H1 (cell line): ENCODE results near the gene IRF7. TPM values are rescaled to one million over a fixed set of nuclear protein-coding genes. Genes with fewer than 3 reads are reported as not detected.

Experiments
- CTCF ChIA-PET: fragments of 300-600 bp; sonication (Branson Sonifier 250); formaldehyde crosslinking; loops from one replicate; lab custom pipeline; 2021; ENCODE audit not compliant: partially characterized antibody; lab: Charles Lee
- POLR2A ChIA-PET: fragments of 300-600 bp; sonication (Branson Sonifier 250); formaldehyde crosslinking; loops from one replicate; lab custom pipeline; 2021; ENCODE audit warnings: inconsistent platforms; ENCODE audit not compliant: partially characterized antibody; lab: Charles Lee
- DNase-seq, 2 experiments: peaks; one replicate each; pipeline versions ENCODE4 v3.0.0 to v3.0.0-alpha.2; 2010 to 2022; ENCODE audit warnings: low spot score in 2 of 2, low read depth in 1 of 2, mixed read lengths in 1 of 2
- FAIRE-seq: peaks from 2 replicates; lab custom pipeline; 2011; peaks lifted over from hg19 to GRCh38; lab: Jason Lieb, UNC
- H2AFZ ChIP-seq: 2 replicates; pipeline ENCODE4 v1.8.1; 2012; ENCODE audit warnings: low read length, inconsistent platforms
- H2AK5ac ChIP-seq: 2 replicates; pipeline ENCODE4 v1.6.1; 2013; ENCODE audit warnings: low read depth, low read length
- H2BK120ac ChIP-seq: replicated peaks from 2 replicates; pipeline ENCODE3; 2013; ENCODE audit warnings: low read depth, low read length, inconsistent platforms
- H2BK12ac ChIP-seq: 2 replicates; pipeline ENCODE4 v1.6.1; 2013; ENCODE audit warnings: low read depth, low read length
- H2BK15ac ChIP-seq: 2 replicates; pipeline ENCODE4 v1.6.1; 2013; ENCODE audit warnings: low read length
- H2BK20ac ChIP-seq: 2 replicates; pipeline ENCODE4 v1.6.1; 2013; ENCODE audit warnings: low read length
- H2BK5ac ChIP-seq: 2 replicates; pipeline ENCODE4 v1.6.1; 2013; ENCODE audit warnings: low read depth, low read length
- H3K14ac ChIP-seq: 2 replicates; pipeline ENCODE4 v1.6.1; 2013; ENCODE audit warnings: inconsistent platforms; ENCODE audit not compliant: insufficient read length
- H3K18ac ChIP-seq: 2 replicates; pipeline ENCODE4 v1.6.1; 2013; ENCODE audit warnings: low read length; ENCODE audit errors: extremely low read depth
- H3K23ac ChIP-seq: 2 replicates; pipeline ENCODE4 v1.6.1; 2013; ENCODE audit warnings: inconsistent platforms; ENCODE audit not compliant: insufficient read length
- H3K23me2 ChIP-seq: 2 replicates; pipeline ENCODE4 v1.6.1; 2013; ENCODE audit warnings: low read depth, low read length
- H3K27ac ChIP-seq: 2 replicates; pipeline ENCODE4 v1.6.1; 2011; ENCODE audit warnings: low read depth, low read length, inconsistent platforms
- H3K27me3 ChIP-seq, 4 experiments: replicated peaks in 1 of 4; 1 replicate in 1 of 4; 2 replicates in 3 of 4; pipeline versions ENCODE4 v1.6.1 to v1.8.1; 2011 to 2013; ENCODE audit warnings: low read length in 3 of 4, mild to moderate bottlenecking in 3 of 4, inconsistent platforms in 2 of 4, mixed read lengths in 2 of 4, moderate library complexity in 1 of 4; ENCODE audit not compliant: control insufficient read depth in 3 of 4, insufficient read depth in 3 of 4; ENCODE audit errors: extremely low read depth in 1 of 4
- H3K36me3 ChIP-seq, 4 experiments: 2 replicates each; pipeline versions ENCODE4 v1.6.1 to v1.8.1; 2011 to 2013; ENCODE audit warnings: mild to moderate bottlenecking in 4 of 4, low read length in 3 of 4, moderate library complexity in 2 of 4, control low read depth in 1 of 4, inconsistent platforms in 1 of 4; ENCODE audit not compliant: insufficient read depth in 4 of 4, control insufficient read depth in 2 of 4
- H3K4ac ChIP-seq: replicated peaks from 2 replicates; pipeline ENCODE3; 2013; ENCODE audit warnings: low read length, low read depth, mixed read lengths, inconsistent platforms; ENCODE audit not compliant: insufficient read length
- H3K4me1 ChIP-seq, 4 experiments: replicated peaks in 1 of 4; 1 replicate in 1 of 4; 2 replicates in 3 of 4; pipeline versions ENCODE4 v1.6.1 to v1.8.1; 2011 to 2013; ENCODE audit warnings: low read length in 3 of 4, inconsistent platforms in 2 of 4, mixed read lengths in 1 of 4; ENCODE audit not compliant: insufficient read depth in 4 of 4, control insufficient read depth in 3 of 4
- H3K4me2 ChIP-seq, 2 experiments: 2 replicates each; pipeline versions ENCODE4 v1.6.1 to v1.8.1; 2011 to 2013; ENCODE audit warnings: low read depth in 2 of 2, low read length in 2 of 2, control low read depth in 1 of 2, inconsistent platforms in 1 of 2, mild to moderate bottlenecking in 1 of 2; ENCODE audit not compliant: insufficient read depth in 1 of 2
- H3K4me3 ChIP-seq, 4 experiments: fragments of 200-600, 300-600 bp in 1 of 4; sonication (generic), shearing (Covaris generic), sonication (Bioruptor Twin) in 1 of 4; 2 replicates each; pipeline versions ENCODE4 v1.5.1 to v1.8.1; 2011 to 2016; ENCODE audit warnings: low read length in 4 of 4, low read depth in 3 of 4, control low read depth in 2 of 4, inconsistent platforms in 2 of 4, mild to moderate bottlenecking in 2 of 4, mixed read lengths in 1 of 4, moderate library complexity in 1 of 4; ENCODE audit not compliant: insufficient read depth in 2 of 4; ENCODE audit errors: extremely low read depth in 1 of 4
- H3K56ac ChIP-seq: replicated peaks from 2 replicates; pipeline ENCODE3; 2013; ENCODE audit warnings: low read depth, mild to moderate bottlenecking, mixed read lengths, low read length, inconsistent platforms; ENCODE audit not compliant: insufficient read length
- H3K79me1 ChIP-seq: 2 replicates; pipeline ENCODE4 v1.6.1; 2013; ENCODE audit warnings: low read depth, low read length, control low read depth
- H3K79me2 ChIP-seq, 2 experiments: 2 replicates each; pipeline versions ENCODE4 v1.6.1 to v1.8.1; 2012 to 2013; ENCODE audit warnings: low read length in 2 of 2, mild to moderate bottlenecking in 2 of 2, inconsistent platforms in 1 of 2; ENCODE audit not compliant: insufficient read depth in 2 of 2, control insufficient read depth in 1 of 2
- H3K9ac ChIP-seq, 4 experiments: replicated peaks in 1 of 4; 1 replicate in 1 of 4; 2 replicates in 3 of 4; pipeline versions ENCODE4 v1.6.1 to v1.8.1; 2011 to 2013; ENCODE audit warnings: low read depth in 3 of 4, low read length in 3 of 4, control low read depth in 2 of 4, mild to moderate bottlenecking in 2 of 4, moderate library complexity in 2 of 4, inconsistent platforms in 1 of 4; ENCODE audit errors: extremely low read depth in 1 of 4
- H3K9me3 ChIP-seq, 2 experiments: 2 replicates each; pipeline versions ENCODE4 v1.6.1 to v1.8.1; 2012 to 2013; ENCODE audit warnings: mild to moderate bottlenecking in 2 of 2, moderate library complexity in 2 of 2, control low read depth in 1 of 2, inconsistent platforms in 1 of 2, low read depth in 1 of 2, low read length in 1 of 2, mixed read lengths in 1 of 2; ENCODE audit not compliant: insufficient read depth in 2 of 2
- H4K20me1 ChIP-seq, 2 experiments: replicated peaks in 1 of 2; 2 replicates each; pipeline versions ENCODE3 to v1.8.1; 2011 to 2013; ENCODE audit warnings: inconsistent platforms in 2 of 2, low read length in 2 of 2, mild to moderate bottlenecking in 1 of 2; ENCODE audit not compliant: insufficient read depth in 2 of 2, control insufficient read depth in 1 of 2
- H4K5ac ChIP-seq: 2 replicates; pipeline ENCODE4 v1.6.1; 2013; ENCODE audit warnings: low read length, low read depth, mixed read lengths, inconsistent platforms; ENCODE audit not compliant: insufficient read length
- H4K8ac ChIP-seq: 2 replicates; pipeline ENCODE4 v1.8.0; 2013; ENCODE audit warnings: mild to moderate bottlenecking, moderate library complexity, low read length, inconsistent platforms; ENCODE audit not compliant: insufficient read depth; ENCODE audit errors: extremely low read depth
- H4K91ac ChIP-seq: replicated peaks from 2 replicates; pipeline ENCODE3; 2013; ENCODE audit warnings: low read length, mixed read lengths, inconsistent platforms; ENCODE audit not compliant: insufficient read length
- KDM5A ChIP-seq: fragments of 200-600 bp; IDR thresholded peaks from 2 replicates; pipeline ENCODE4 v1.7.1; 2012; ENCODE audit warnings: mild to moderate bottlenecking, low read length, inconsistent platforms, mixed read lengths
- SIX5 ChIP-seq: IDR thresholded peaks from 2 replicates; pipeline ENCODE4 v1.6.1; 2011; ENCODE audit warnings: mild to moderate bottlenecking, low read depth, low read length
- TCF12 ChIP-seq: IDR thresholded peaks from 2 replicates; pipeline ENCODE4 v1.6.1; 2011; ENCODE audit warnings: low read depth, mild to moderate bottlenecking, low read length
- TEAD4 ChIP-seq: IDR thresholded peaks from 2 replicates; pipeline ENCODE4 v1.6.1; 2012; ENCODE audit warnings: low read depth, low read length, inconsistent platforms, mixed read lengths
- WGBS, 2 experiments: shearing (Covaris generic) in 1 of 2; methylation state at CpG; one replicate each; pipeline versions ENCODE4 v1.1.6 to v1.1.7; 2013 to 2015; ENCODE audit warnings: low lambda C conversion rate in 2 of 2, mixed read lengths in 2 of 2, inconsistent platforms in 1 of 2, low coverage in 1 of 2, missing lambda C conversion rate in 1 of 2; ENCODE audit not compliant: insufficient replicate concordance in 2 of 2, insufficient coverage in 1 of 2, insufficient read length in 1 of 2; ENCODE audit errors: extremely low coverage in 1 of 2, missing lambda C conversion rate in 1 of 2; 5-methylcytosine and 5-hydroxymethylcytosine counted together
- polyA plus RNA-seq, 7 experiments: library from polyadenylated mRNA; depleted of rRNA in 3 of 7; stranded (reverse) in 5 of 7; unstranded in 2 of 7; fragments of >200 nt in 5 of 7; fragments of 200-250 nt in 2 of 7; gene quantifications; 1 replicate in 5 of 7; 2 replicates in 1 of 7; 4 replicates in 1 of 7; pipeline versions ENCODE4 v1.2.1 to v1.2.3, GENCODE V29; 2011 to 2013; ENCODE audit warnings: missing spikeins in 2 of 7, mixed read lengths in 2 of 7
- total RNA-seq: library from RNA; stranded (reverse); fragmentation: NEBNext Ultra II Directional; extraction: Animal tissue kit (Norgen Biotek cat#: 25700); gene quantifications from 2 replicates; pipeline ENCODE4 v1.2.1, GENCODE V29; 2021
- TF ChIP-seq, protein P1 (sequence below), 3 experiments: IDR thresholded peaks; 1 replicate in 2 of 3; 2 replicates in 1 of 3; pipeline versions ENCODE4 v1.5.1 to v1.6.1; 2011; ENCODE audit warnings: low read length in 3 of 3, mild to moderate bottlenecking in 3 of 3, inconsistent platforms in 2 of 3, low read depth in 1 of 3, moderate library complexity in 1 of 3; ENCODE audit not compliant: insufficient read depth in 1 of 3; ENCODE audit errors: control extremely low read depth in 1 of 3

Gene IRF7
- total and polyA plus RNA-seq, 2 of the 8 experiments (the other 6 are each of a cell fraction or from before 2014, with no cell fraction given) = 9.1 to 9.6 TPM

DNA sequence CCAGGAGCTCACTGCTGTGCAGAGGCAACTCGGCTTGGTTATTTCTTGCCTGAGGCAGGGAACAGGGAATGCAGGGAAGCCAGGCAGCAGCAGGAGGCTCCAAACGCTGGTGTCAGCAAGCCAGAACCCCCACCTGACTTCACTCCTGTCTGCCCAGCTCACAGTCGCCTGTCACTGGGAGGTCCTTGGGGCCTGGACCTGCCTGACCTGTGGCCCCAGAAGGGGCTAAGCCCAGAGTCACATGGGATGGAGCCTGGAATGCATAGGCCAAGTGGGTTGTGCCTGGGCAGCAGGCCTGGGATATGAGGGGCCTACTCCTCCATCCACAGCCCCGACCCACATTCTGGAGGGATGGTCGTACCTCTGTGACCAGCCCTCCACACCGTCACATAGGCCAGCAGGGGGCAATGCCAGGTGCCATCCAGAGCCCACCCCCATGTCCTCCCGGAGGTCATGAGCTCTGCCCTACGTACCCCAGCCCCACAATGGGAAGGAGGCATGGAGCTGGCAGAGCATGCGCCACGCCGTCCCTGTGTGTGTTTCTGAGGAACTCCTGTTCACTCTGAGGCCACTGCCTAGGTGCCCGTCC lies 49.7 kb downstream of the IRF7 start:
- DNase-seq (no peak), FAIRE-seq (no peak)
- Histone ChIP-seq H2BK12ac (0 out of 2 replicates have a peak overlapping the region, but pooled peaks have one; percentile 7), H2BK20ac (no peak overlapping the region), H3K27me3 (peaks cover 0 to 3% (median 0%) of the 10 kb centered on the region in 4 experiments; a peak in 3 of 7 replicates), H3K4me2 (no peak overlapping the region), H3K23me2 (peaks cover 9% of the 10 kb centered on the region; the same call in 1 of the 2 replicates), H4K20me1 (peaks cover 10 to 29% of the 10 kb centered on the region in 2 experiments), H2BK5ac (0 out of 2 replicates have a peak overlapping the region, but pooled peaks have one; percentile 18), H3K4ac (peak overlapping the region; percentile 53), H4K5ac (no peak overlapping the region), H3K56ac (no peak overlapping the region), H3K27ac (0 out of 2 replicates have a peak overlapping the region, but pooled peaks have one; percentile 9), H3K79me1 (peaks cover 13% of the 10 kb centered on the region), H3K79me2 (peaks cover 0 to 4% of the 10 kb centered on the region in 2 experiments; a peak in 1 of 4 replicates), H3K23ac (no peak overlapping the region), H3K9me3 (no peaks in the 10 kb centered on the region), H2BK15ac (no peak overlapping the region), H3K4me1 (peaks cover 0 to 17% (median 12%) of the 10 kb centered on the region in 4 experiments; a peak in 6 of 7 replicates), H3K14ac (no peak overlapping the region), H2BK120ac (no peak overlapping the region), H2AFZ (no peak overlapping the region), H2AK5ac (no peak overlapping the region), H3K4me3 (no peak overlapping the region), H4K8ac (no peak overlapping the region), H4K91ac (peak overlapping the region; percentile 89), H3K18ac (0 out of 2 replicates have a peak overlapping the region, but pooled peaks have one; percentile 1), H3K36me3 (peaks cover 0 to 8% (median 4%) of the 10 kb centered on the region in 4 experiments; a peak in 5 of 8 replicates), H3K9ac (no peak overlapping the region)
- WGBS, 2 experiments = 85% methylated on average over 12 of the region's 12 CpGs; no CpG with 5 or more reads in 1 of the 2 experiments
- POLR2A ChIA-PET = interaction anchor here (0.7 to 3.4 kb wide), 9 partner anchors 8 to 178 kb away, joined by 3 to 15 read pairs (median 4); partner anchors contain the start of gene PHRF1
- CTCF ChIA-PET = interaction anchor here (1.0 to 3.2 kb wide), 7 partner anchors 9 to 46 kb away, joined by 3 to 21 read pairs (median 5); partner anchors contain the start of gene PHRF1
- TF ChIP-seq TCF12 (no peak), SIX5 (no peak), KDM5A (no peak), TEAD4 (0 out of 2 replicates have a peak, but pooled peaks have one; percentile 23)
- TF ChIP-seq, protein P1, sequence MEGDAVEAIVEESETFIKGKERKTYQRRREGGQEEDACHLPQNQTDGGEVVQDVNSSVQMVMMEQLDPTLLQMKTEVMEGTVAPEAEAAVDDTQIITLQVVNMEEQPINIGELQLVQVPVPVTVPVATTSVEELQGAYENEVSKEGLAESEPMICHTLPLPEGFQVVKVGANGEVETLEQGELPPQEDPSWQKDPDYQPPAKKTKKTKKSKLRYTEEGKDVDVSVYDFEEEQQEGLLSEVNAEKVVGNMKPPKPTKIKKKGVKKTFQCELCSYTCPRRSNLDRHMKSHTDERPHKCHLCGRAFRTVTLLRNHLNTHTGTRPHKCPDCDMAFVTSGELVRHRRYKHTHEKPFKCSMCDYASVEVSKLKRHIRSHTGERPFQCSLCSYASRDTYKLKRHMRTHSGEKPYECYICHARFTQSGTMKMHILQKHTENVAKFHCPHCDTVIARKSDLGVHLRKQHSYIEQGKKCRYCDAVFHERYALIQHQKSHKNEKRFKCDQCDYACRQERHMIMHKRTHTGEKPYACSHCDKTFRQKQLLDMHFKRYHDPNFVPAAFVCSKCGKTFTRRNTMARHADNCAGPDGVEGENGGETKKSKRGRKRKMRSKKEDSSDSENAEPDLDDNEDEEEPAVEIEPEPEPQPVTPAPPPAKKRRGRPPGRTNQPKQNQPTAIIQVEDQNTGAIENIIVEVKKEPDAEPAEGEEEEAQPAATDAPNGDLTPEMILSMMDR (IDR thresholded peaks at IDR 0.05; ENCODE audit: control extremely low read depth in 1 of 3, insufficient read depth in 1 of 3, low read depth in 1 of 3, low read length in 3 of 3) = peak in 1 of 3 experiments; percentile 10; a peak in 1 of 4 replicates
